Upper lobe of right lung (tissue), 1 donor: ENCODE data around the gene HOXD9. TPM values are rescaled to one million over a fixed set of nuclear protein-coding genes. Genes with fewer than 3 reads are reported as not detected.
A peak's percentile ranks its signal among the peaks of the same experiment; 100 is the strongest.

ENCODE experiments used
- ATAC-seq: fragments of 200-7000 bp; cut with Tn5 transposase; one replicate; pipeline ENCODE4 v1.9.1; 2020; ENCODE audit warnings: mild to moderate bottlenecking, moderate library complexity
- DNase-seq: peaks from one replicate; pipeline ENCODE4 v3.0.0-alpha.2; 2020
- H3K27ac ChIP-seq: fragments of 200-600 bp; one replicate; pipeline ENCODE4 v1.8.0; 2022
- H3K27me3 ChIP-seq: fragments of 200-600 bp; one replicate; pipeline ENCODE4 v1.8.0; 2022; ENCODE audit warnings: mild to moderate bottlenecking
- H3K36me3 ChIP-seq: fragments of 200-600 bp; one replicate; pipeline ENCODE4 v1.8.0; 2022
- H3K4me1 ChIP-seq: fragments of 200-600 bp; one replicate; pipeline ENCODE4 v1.8.0; 2022
- H3K4me3 ChIP-seq: fragments of 200-600 bp; one replicate; pipeline ENCODE4 v1.8.0; 2022; ENCODE audit warnings: mild to moderate bottlenecking
- H3K9me3 ChIP-seq: fragments of 200-600 bp; one replicate; pipeline ENCODE4 v1.8.0; 2022
- CTCF ChIP-seq: fragments of 200-600 bp; IDR thresholded peaks from one replicate; pipeline ENCODE4 v1.8.0; 2022; ENCODE audit warnings: antibody characterized with exemption
- intact Hi-C: fragments of 100-400 bp; cut with DNase I; formaldehyde crosslinking; loops from one replicate; pipeline ENCODE4 v1.11.0; 2022
- total RNA-seq: library from RNA; stranded (reverse); fragmentation: NEBNext Ultra II Directional; extraction: Animal tissue kit (Norgen Biotek cat#: 25700); gene quantifications from one replicate; pipeline ENCODE4 v1.2.1, GENCODE V29; 2021
- donor health status: DM: no; HTN: yes; CAD: no; lungs with severe emphysema.

The HOXD9 gene
- total RNA-seq, 1 donor from 2014 or later: 1.6 TPM

GRCh38 chr2:176157499-176158185, 35.1 kb downstream of the HOXD9 start:
- intact Hi-C loops: no loop called here
- ATAC-seq (no peak), DNase-seq (peak; percentile 58)
- peaks cover 100% of the 10 kb centered on the region for H3K27me3 ChIP-seq
- no peaks in the 10 kb centered on the region for H3K9me3 ChIP-seq
- TF ChIP-seq CTCF: no peak
- no peak overlapping the region for H3K27ac ChIP-seq
- no peak overlapping the region for H3K4me3 ChIP-seq
- H3K36me3 ChIP-seq: no peaks in the 10 kb centered on the region
- peaks cover 8% of the 10 kb centered on the region for H3K4me1 ChIP-seq

GRCh38 chr2:176158186-176158591, 35.7 kb downstream of the HOXD9 start:
- peaks cover 8% of the 10 kb centered on the region for H3K4me1 ChIP-seq
- H3K4me3 ChIP-seq: no peak overlapping the region
- intact Hi-C loops: no loop called here
- H3K9me3 ChIP-seq: no peaks in the 10 kb centered on the region
- peaks cover 100% of the 10 kb centered on the region for H3K27me3 ChIP-seq
- DNase-seq: no peak
- no peak for TF ChIP-seq CTCF
- no peak for ATAC-seq
- no peaks in the 10 kb centered on the region for H3K36me3 ChIP-seq
- no peak overlapping the region for H3K27ac ChIP-seq

- H3K27ac ChIP-seq: no peak overlapping the region
- intact Hi-C loops: no loop called here
- TF ChIP-seq CTCF: no peak
- no peaks in the 10 kb centered on the region for H3K9me3 ChIP-seq
- ATAC-seq (no peak), DNase-seq (no peak)
- no peak overlapping the region for H3K4me3 ChIP-seq
- peaks cover 100% of the 10 kb centered on the region for H3K27me3 ChIP-seq
- H3K36me3 ChIP-seq: no peaks in the 10 kb centered on the region
- H3K4me1 ChIP-seq: peaks cover 8% of the 10 kb centered on the region
Measured at GRCh38 chr2:176158855-176159662, 36.5 kb downstream of the HOXD9 start.

- peaks cover 8% of the 10 kb centered on the region for H3K4me1 ChIP-seq
- no peak for TF ChIP-seq CTCF
- H3K27ac ChIP-seq: no peak overlapping the region
- H3K4me3 ChIP-seq: no peak overlapping the region
- DNase-seq (peak; percentile 63), ATAC-seq (peak; percentile 7)
- peaks cover 100% of the 10 kb centered on the region for H3K27me3 ChIP-seq
- no peaks in the 10 kb centered on the region for H3K9me3 ChIP-seq
- no peaks in the 10 kb centered on the region for H3K36me3 ChIP-seq
- intact Hi-C loops: no loop called here
Measured at GRCh38 chr2:176159663-176160250, 37.2 kb downstream of the HOXD9 start.

- Histone ChIP-seq H3K9me3 (no peaks in the 10 kb centered on the region), H3K36me3 (no peaks in the 10 kb centered on the region), H3K4me3 (peak overlapping the region; percentile 3), H3K27me3 (peaks cover 100% of the 10 kb centered on the region), H3K4me1 (peaks cover 8% of the 10 kb centered on the region), H3K27ac (no peak overlapping the region)
- no peak for DNase-seq
- no peak for TF ChIP-seq CTCF
- intact Hi-C loops: no loop called here
- no peak for ATAC-seq
Measured at GRCh38 chr2:176160251-176160985, 37.9 kb downstream of the HOXD9 start.
